ENCODE measurements around the gene CBR3.
"Not testable (repeated sequence)": the region's sequence is repeated elsewhere in the genome, so short reads cannot be mapped to it uniquely, and the experiment has no call there.

CBR3 gene

GRCh38 chr21:36135391-36136102, 668 bp downstream of the CBR3 start:
- TF ChIP-seq, protein P1, sequence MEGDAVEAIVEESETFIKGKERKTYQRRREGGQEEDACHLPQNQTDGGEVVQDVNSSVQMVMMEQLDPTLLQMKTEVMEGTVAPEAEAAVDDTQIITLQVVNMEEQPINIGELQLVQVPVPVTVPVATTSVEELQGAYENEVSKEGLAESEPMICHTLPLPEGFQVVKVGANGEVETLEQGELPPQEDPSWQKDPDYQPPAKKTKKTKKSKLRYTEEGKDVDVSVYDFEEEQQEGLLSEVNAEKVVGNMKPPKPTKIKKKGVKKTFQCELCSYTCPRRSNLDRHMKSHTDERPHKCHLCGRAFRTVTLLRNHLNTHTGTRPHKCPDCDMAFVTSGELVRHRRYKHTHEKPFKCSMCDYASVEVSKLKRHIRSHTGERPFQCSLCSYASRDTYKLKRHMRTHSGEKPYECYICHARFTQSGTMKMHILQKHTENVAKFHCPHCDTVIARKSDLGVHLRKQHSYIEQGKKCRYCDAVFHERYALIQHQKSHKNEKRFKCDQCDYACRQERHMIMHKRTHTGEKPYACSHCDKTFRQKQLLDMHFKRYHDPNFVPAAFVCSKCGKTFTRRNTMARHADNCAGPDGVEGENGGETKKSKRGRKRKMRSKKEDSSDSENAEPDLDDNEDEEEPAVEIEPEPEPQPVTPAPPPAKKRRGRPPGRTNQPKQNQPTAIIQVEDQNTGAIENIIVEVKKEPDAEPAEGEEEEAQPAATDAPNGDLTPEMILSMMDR (IDR thresholded peaks at IDR 0.05) = no peak
- no peaks in the 10 kb centered on the region for H3K27me3 ChIP-seq
- H3K4me1 ChIP-seq = peaks cover 0 to 31% (median 15%) of the 10 kb centered on the region in 4 donors
- intact Hi-C loops (cut with DNase I; ENCODE audit: low total_unique reads) = no loop called here
- peak overlapping the region; percentile 92 to 98 for H3K27ac ChIP-seq
- no peaks in the 10 kb centered on the region for H3K9me3 ChIP-seq
- peaks cover 0 to 18% (median 8%) of the 10 kb centered on the region in 3 donors for H3K36me3 ChIP-seq
- peak; percentile 80 to 91 for DNase-seq
- peak overlapping the region; percentile 81 to 98 for H3K4me3 ChIP-seq

- H3K4me1 ChIP-seq = peaks cover 0 to 23% (median 15%) of the 10 kb centered on the region in 4 donors
- not testable (repeated sequence) for H3K4me3 ChIP-seq, DNase-seq, H3K27me3 ChIP-seq, H3K9me3 ChIP-seq, H3K27ac ChIP-seq
- peaks cover 0 to 25% (median 8%) of the 10 kb centered on the region in 3 donors for H3K36me3 ChIP-seq
- intact Hi-C loops (cut with DNase I; ENCODE audit: low total_unique reads) = loop anchor here (5.0 kb wide), 2 partner anchors 68 to 193 kb away; no protein-coding TSS in a partner anchor
Measured at GRCh38 chr21:36139791-36140190, 4.9 kb downstream of the CBR3 start.

DNA sequence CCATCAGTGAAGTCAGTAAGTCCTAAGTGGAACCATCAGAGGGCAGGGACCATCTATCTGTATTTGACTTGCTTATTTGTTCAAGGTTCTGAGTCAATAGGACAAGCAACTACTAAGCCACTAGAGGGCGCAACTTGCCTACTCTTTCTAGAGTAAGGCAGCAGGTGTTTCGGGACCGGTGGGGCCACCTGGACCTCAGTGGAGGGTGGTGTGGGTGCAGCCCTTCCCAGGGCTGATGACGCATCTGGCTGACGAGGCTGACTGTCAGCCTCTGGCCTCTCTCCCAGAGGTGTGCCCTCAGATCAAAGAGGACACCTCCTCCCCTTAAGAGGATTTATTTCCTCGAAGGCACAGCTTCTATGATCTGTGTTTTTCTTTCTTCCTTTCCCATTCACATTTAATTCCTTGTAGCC, 6.6 kb downstream of the CBR3 start:
- Histone ChIP-seq H3K4me1 (peaks cover 0 to 19% (median 13%) of the 10 kb centered on the region in 4 donors), H3K9me3 (no peaks in the 10 kb centered on the region), H3K27ac (no peak overlapping the region), H3K36me3 (peaks cover 3 to 43% (median 8%) of the 10 kb centered on the region in 3 donors), H3K4me3 (no peak overlapping the region), H3K27me3 (no peaks in the 10 kb centered on the region)
- DNase-seq = peak; percentile 76 to 78
- intact Hi-C loops (cut with DNase I; ENCODE audit: low total_unique reads) = loop anchor here (5.0 kb wide), 2 partner anchors 66 to 191 kb away; no protein-coding TSS in a partner anchor
- TF ChIP-seq, protein P1 (IDR thresholded peaks at IDR 0.05) = peak; percentile 69 to 72

GRCh38 chr21:36144233-36144632, 9.4 kb downstream of the CBR3 start:
- not testable (repeated sequence) for H3K27ac ChIP-seq, H3K27me3 ChIP-seq, H3K9me3 ChIP-seq, DNase-seq, H3K4me3 ChIP-seq, H3K4me1 ChIP-seq
- intact Hi-C loops (cut with DNase I; ENCODE audit: low total_unique reads) = loop anchor here (5.0 kb wide), 2 partner anchors 63 to 188 kb away; no protein-coding TSS in a partner anchor
- peaks cover 0 to 41% (median 3%) of the 10 kb centered on the region in 3 donors for H3K36me3 ChIP-seq

DNA sequence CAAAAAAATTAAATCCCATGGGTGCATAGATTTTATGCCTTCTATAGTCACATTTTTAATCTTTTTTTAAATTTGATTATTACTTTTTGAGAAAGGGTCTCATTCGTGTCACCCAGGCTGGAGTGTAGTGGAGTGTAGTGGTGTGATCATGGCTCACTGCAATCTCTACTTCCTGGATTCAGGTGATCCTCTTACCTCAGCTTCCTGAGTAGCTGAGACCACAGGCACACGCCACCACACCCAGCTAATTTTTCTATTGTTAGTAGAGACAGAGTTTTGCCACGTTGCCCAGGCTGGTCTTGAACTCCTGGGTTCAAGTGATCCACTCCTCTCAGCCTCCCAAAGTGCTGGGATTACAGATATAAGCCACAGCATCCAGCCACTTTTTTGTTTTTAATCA, 10.4 kb downstream of the CBR3 start:
- TF ChIP-seq, protein P1 (IDR thresholded peaks at IDR 0.05) = no peak
- Histone ChIP-seq H3K4me3 (no peak overlapping the region), H3K36me3 (peaks cover 0 to 31% (median 3%) of the 10 kb centered on the region in 3 donors), H3K27me3 (no peaks in the 10 kb centered on the region), H3K27ac (no peak overlapping the region), H3K9me3 (no peaks in the 10 kb centered on the region), H3K4me1 (peaks cover 0 to 13% (median 4%) of the 10 kb centered on the region in 4 donors)
- DNase-seq = no peak
- intact Hi-C loops (cut with DNase I; ENCODE audit: low total_unique reads) = no loop called here

GRCh38 chr21:36147911-36148310, 13.0 kb downstream of the CBR3 start:
- TF ChIP-seq, protein P1 (IDR thresholded peaks at IDR 0.05) = no peak
- DNase-seq = no peak
- H3K27me3 ChIP-seq = no peaks in the 10 kb centered on the region
- H3K4me3 ChIP-seq = no peak overlapping the region
- intact Hi-C loops (cut with DNase I; ENCODE audit: low total_unique reads) = no loop called here
- H3K36me3 ChIP-seq = peaks cover 0 to 24% (median 3%) of the 10 kb centered on the region in 3 donors
- H3K4me1 ChIP-seq = peaks cover 0 to 13% (median 8%) of the 10 kb centered on the region in 4 donors
- no peak overlapping the region for H3K27ac ChIP-seq
- H3K9me3 ChIP-seq = no peaks in the 10 kb centered on the region

Measured in tibial artery (tissue), 4 donors.